GM19239 (cell line): ENCODE data around the gene PPFIBP1.

Experiments
- DNase-seq: peaks from one replicate; pipeline ENCODE4 v3.0.0; 2011; ENCODE audit warnings: low spot score; ENCODE audit not compliant: insufficient read length
- FAIRE-seq: peaks from 2 replicates; lab custom pipeline; 2011; peaks lifted over from hg19 to GRCh38; lab: Jason Lieb, UNC

Gene PPFIBP1

GRCh38 chr12:27511031-27511722 lies 12.8 kb upstream of the PPFIBP1 start:
- FAIRE-seq (peak; percentile 31), DNase-seq (no peak)

GRCh38 chr12:27511723-27512045 lies 12.3 kb upstream of the PPFIBP1 start:
- DNase-seq (no peak), FAIRE-seq (no peak)

GRCh38 chr12:27513155-27513824 lies 10.7 kb upstream of the PPFIBP1 start:
- FAIRE-seq, result no peak
- DNase-seq, result no peak

GRCh38 chr12:27515671-27516070 lies 8.3 kb upstream of the PPFIBP1 start:
- no peak for FAIRE-seq
- DNase-seq, result no peak

GRCh38 chr12:27516625-27517024 lies 7.4 kb upstream of the PPFIBP1 start:
- DNase-seq (no peak), FAIRE-seq (no peak)

- FAIRE-seq, result no peak
- DNase-seq, result no peak
Measured at GRCh38 chr12:27517546-27517945, 6.5 kb upstream of the PPFIBP1 start.

GRCh38 chr12:27517961-27518665 lies 5.9 kb upstream of the PPFIBP1 start:
- DNase-seq (no peak), FAIRE-seq (no peak)

GRCh38 chr12:27521066-27521465 lies 2.9 kb upstream of the PPFIBP1 start:
- no peak for DNase-seq

GRCh38 chr12:27521981-27522380 lies 2.0 kb upstream of the PPFIBP1 start:
- DNase-seq (no peak), FAIRE-seq (no peak)

More at GRCh38 chr12:27521066-27521465, 2.9 kb upstream of the PPFIBP1 start:
- FAIRE-seq, result no peak

- FAIRE-seq, result peak; percentile 33
- no peak for DNase-seq
Measured at GRCh38 chr12:27523305-27523641, 733 bp upstream of the PPFIBP1 start.

GRCh38 chr12:27524494-27524835 lies 459 bp downstream of the PPFIBP1 start:
- FAIRE-seq, result no peak
- no peak for DNase-seq

GRCh38 chr12:27524839-27525753 lies 1.1 kb downstream of the PPFIBP1 start:
- DNase-seq, result no peak
- peak; percentile 51 for FAIRE-seq

- FAIRE-seq (no peak), DNase-seq (no peak)
Measured at GRCh38 chr12:27527512-27527911, 3.5 kb downstream of the PPFIBP1 start.

GRCh38 chr12:27528788-27529187 lies 4.8 kb downstream of the PPFIBP1 start:
- no peak for FAIRE-seq
- DNase-seq, result no peak

GRCh38 chr12:27530157-27530922 lies 6.3 kb downstream of the PPFIBP1 start:
- peak; percentile 74 for FAIRE-seq
- no peak for DNase-seq

GRCh38 chr12:27531896-27532295 lies 7.9 kb downstream of the PPFIBP1 start:
- FAIRE-seq (no peak), DNase-seq (no peak)

GRCh38 chr12:27534060-27534764 lies 10.2 kb downstream of the PPFIBP1 start:
- DNase-seq (no peak), FAIRE-seq (peak; percentile 62)

- FAIRE-seq, result peak; percentile 74
Measured at GRCh38 chr12:27534765-27535161, 10.8 kb downstream of the PPFIBP1 start.

GRCh38 chr12:27535318-27535717 lies 11.3 kb downstream of the PPFIBP1 start:
- DNase-seq (no peak), FAIRE-seq (peak; percentile 8)

More at GRCh38 chr12:27534765-27535161, 10.8 kb downstream of the PPFIBP1 start:
- no peak for DNase-seq
